GM19025 (cell line): ENCODE results near the gene ZNF692.

Experiments
- ATAC-seq: cut with Tn5 transposase; IDR thresholded peaks from one replicate; pipeline ENCODE4 v1.9.1; 2021; ENCODE audit warnings: mild to moderate bottlenecking, low read depth, moderate library complexity; ENCODE audit not compliant: unreplicated experiment

ZNF692 gene

GRCh38 chr1:248850536-248851251 lies 8.2 kb downstream of the ZNF692 start:
- no peak for ATAC-seq

- ATAC-seq, result no peak
Observed at GRCh38 chr1:248850124-248850523, 8.8 kb downstream of the ZNF692 start.

GRCh38 chr1:248849637-248850036 lies 9.2 kb downstream of the ZNF692 start:
- ATAC-seq, result no peak

GRCh38 chr1:248849152-248849551 lies 9.7 kb downstream of the ZNF692 start:
- no peak for ATAC-seq

- no peak for ATAC-seq
Observed at GRCh38 chr1:248848602-248849001, 10.3 kb downstream of the ZNF692 start.

- ATAC-seq, result no peak
Observed at GRCh38 chr1:248847956-248848561, 10.8 kb downstream of the ZNF692 start.

GRCh38 chr1:248847181-248847955 lies 11.5 kb downstream of the ZNF692 start:
- no peak for ATAC-seq

GRCh38 chr1:248844526-248844925 lies 14.4 kb downstream of the ZNF692 start:
- ATAC-seq, result no peak

GRCh38 chr1:248843687-248844086 lies 15.2 kb downstream of the ZNF692 start:
- ATAC-seq, result no peak

- peak; percentile 14 for ATAC-seq
Observed at GRCh38 chr1:248842781-248843331, 16.0 kb downstream of the ZNF692 start.

GRCh38 chr1:248841702-248842395 lies 17.0 kb downstream of the ZNF692 start:
- no peak for ATAC-seq

GRCh38 chr1:248840946-248841345 lies 17.9 kb downstream of the ZNF692 start:
- no peak for ATAC-seq

GRCh38 chr1:248839168-248839555 lies 19.7 kb downstream of the ZNF692 start:
- ATAC-seq, result no peak

- ATAC-seq, result peak; percentile 49
Observed at GRCh38 chr1:248838357-248839167, 20.3 kb downstream of the ZNF692 start.

- ATAC-seq, result peak; percentile 77
Observed at GRCh38 chr1:248837781-248838356, 21.0 kb downstream of the ZNF692 start, which contains the start of gene ZNF672. Gene ZNF672 (plus strand): TSS chr1:248838224. CDS start chr1:248847275, 9,051 bp downstream.

- ATAC-seq, result no peak
Observed at GRCh38 chr1:248837045-248837780, 21.7 kb downstream of the ZNF692 start.

GRCh38 chr1:248834343-248834940 lies 24.4 kb downstream of the ZNF692 start:
- ATAC-seq, result no peak

GRCh38 chr1:248831842-248832241 lies 27.0 kb downstream of the ZNF692 start:
- ATAC-seq, result no peak
